GM19324 (cell line): ENCODE measurements around the gene GRK5.

Experiments used
- ATAC-seq: cut with Tn5 transposase; IDR thresholded peaks from one replicate; pipeline ENCODE4 v1.9.1; 2021; ENCODE audit warnings: mild to moderate bottlenecking, moderate library complexity; ENCODE audit not compliant: unreplicated experiment, low FRiP score

Gene GRK5

DNA sequence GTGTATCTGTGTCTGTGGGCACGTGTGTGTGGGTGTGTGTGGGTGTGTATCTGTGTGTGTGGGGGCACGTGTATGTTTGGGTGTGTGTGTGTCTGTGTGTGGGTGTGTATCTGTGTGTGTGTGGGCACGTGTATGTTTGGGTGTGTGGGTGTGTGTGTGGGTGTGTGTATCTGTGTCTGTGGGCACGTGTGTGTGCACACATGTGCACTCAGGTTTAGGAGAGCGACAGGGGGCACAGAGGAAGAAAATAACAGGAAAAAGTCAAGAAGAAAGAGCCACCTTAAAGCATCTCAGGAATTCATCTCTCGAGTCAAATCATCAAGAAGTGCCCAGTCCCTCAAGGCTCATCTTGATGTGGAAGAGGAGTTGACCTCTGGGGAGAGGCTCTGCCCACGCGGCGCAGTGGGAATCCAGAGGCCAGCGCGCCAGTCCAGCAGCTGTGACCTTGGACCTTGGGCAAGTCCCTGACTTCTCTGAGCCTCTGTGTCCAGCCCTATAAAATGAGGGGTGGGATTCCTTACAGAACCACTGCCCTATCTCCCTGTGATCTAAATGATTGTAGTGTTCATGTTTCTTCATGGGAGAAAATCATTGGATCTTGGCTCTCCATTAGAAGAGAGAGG is 187.4 kb downstream of the GRK5 start:
- ATAC-seq = no peak

DNA sequence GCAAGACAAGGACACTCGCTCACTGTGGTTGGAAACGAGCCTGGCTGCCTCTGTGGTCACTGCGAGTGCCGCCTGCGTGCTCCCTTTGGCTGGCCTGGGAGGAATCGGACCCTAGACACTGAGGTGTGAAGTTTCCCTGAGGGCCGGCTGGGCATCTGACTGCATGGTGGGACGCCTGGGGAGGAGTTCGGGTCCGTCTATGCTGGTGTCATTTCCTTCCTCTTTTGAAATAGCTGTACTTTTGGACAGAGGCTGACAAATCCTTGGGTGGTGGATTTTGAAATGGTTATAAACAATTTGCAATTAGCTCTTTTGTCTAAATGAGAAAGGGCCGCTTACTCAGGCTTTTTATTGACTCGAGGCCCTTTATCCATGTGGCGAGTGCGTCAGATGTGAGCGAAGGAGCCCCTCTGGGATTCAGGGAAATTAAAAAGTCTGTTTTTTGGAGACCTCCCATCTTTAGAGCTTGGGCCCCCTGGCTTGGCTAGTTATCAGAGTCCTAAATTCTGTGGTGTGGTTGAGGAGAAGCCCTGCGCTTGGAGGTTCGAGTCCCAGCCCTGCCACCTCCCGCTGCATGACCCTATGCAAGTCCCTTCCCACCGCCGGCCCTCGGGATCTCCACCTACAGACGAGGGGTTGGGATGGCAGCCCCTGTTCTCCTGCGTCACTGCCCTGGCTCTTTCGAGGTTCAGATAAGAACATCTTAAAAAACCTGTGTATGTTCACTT is 188.1 kb downstream of the GRK5 start:
- no peak for ATAC-seq

DNA sequence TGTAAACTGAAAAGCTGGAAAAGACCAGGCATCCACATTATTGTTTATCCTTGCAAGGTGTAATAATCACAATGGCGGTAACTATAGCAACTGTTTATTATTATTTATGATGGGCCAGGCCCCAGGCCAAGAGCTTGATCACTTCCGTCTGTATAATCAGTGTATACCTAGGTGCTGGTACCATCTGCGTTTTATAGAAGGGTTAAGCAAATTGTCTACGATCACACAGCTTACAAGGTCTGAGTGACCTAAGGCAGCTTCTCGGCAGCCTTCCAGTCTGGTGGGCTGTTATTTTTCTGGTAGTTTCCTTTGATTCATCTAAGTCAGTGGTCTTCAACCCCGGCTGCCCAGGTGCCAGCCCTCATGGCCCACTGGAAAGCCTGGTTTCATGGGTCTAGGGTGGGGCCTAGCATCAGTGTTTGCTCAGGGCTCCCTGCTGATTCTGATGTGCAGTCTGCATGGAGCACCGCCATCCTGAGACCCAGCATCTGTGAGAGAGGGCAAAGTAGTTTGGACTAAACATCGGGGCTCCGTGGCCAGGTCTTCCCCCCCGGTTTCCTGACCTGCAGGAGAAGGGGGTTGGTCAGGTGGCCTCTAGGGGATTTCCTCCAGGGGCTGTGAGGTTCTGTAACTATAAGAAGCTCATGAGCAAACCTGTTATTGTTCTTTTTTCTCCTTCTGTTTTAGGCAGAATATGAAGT is 188.8 kb downstream of the GRK5 start:
- ATAC-seq = no peak

DNA sequence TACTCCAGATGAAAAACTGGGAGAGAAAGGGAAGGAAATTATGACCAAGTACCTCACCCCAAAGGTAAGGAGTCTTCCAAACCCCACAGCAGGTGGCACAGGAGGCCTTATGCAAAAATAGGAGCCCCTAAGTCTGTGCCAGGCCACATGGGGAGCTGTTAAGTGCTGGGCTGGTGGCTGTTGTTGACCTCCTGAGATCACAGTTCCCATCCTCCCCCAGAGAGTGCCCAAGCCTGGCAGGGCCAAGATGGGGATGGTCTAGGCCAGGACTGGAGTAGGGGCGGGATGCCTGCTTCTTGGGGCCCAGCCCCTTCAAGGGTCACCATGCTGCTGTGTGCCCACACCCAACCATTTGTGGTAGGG is 189.3 kb downstream of the GRK5 start:
- no peak for ATAC-seq

DNA sequence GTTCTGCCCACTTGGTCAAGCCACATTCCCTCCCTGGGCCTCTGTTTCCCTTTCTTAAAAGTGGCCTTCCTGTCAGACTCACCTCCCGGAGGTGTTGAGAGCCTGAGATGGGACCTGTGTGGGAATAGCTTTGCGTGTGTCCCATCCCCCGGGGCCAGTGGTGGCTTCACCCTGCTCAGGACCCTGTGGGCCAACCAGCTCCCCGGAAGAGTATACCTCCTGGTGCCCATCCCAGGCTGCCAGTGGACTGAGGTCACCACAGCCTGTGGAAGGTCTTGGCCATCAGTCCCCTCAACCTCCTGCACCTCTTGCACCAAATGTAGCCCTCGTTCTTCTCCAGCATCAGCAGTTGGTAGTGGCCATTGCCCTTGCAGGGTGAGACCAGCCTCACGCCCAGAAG is 190.0 kb downstream of the GRK5 start:
- ATAC-seq = no peak

DNA sequence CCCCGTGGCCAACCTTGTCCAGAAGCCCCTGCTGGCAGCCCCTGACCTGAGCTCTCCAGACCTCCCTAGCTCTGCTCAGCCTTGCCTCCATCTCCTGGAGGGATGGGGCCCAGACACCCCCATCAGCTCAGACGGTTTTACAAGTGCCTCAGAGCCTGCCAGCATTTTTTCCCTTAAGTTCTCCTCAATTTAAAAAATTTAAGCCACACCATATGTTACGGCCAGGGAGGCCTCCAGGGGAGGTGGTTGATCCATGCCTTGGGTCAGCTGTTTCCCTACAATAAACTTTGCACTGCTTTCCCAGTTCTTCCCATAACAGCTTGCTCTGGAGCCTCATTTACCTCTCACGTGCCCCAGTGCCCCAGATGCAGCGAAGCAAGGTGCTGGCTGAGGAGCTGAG is 191.6 kb downstream of the GRK5 start:
- no peak for ATAC-seq

DNA sequence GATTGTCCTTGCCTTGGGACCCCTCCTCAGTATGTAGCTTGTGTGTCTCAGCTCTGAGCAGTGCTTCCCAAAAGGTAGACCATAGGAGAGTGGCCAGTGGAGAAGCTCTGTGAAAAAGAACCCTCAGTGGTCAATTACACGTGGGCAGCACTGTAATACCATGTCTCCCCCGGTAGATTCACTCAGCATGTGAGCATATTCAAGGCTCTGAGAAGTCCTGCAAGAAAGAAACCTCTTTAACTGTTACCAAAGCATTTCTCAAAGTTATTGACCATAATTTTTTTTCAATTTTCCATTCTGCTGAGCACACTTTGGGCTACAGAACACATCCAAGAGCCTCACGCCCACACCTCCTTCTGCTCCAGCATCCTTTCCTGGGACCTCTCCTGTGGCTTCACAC is 192.1 kb downstream of the GRK5 start:
- no peak for ATAC-seq

DNA sequence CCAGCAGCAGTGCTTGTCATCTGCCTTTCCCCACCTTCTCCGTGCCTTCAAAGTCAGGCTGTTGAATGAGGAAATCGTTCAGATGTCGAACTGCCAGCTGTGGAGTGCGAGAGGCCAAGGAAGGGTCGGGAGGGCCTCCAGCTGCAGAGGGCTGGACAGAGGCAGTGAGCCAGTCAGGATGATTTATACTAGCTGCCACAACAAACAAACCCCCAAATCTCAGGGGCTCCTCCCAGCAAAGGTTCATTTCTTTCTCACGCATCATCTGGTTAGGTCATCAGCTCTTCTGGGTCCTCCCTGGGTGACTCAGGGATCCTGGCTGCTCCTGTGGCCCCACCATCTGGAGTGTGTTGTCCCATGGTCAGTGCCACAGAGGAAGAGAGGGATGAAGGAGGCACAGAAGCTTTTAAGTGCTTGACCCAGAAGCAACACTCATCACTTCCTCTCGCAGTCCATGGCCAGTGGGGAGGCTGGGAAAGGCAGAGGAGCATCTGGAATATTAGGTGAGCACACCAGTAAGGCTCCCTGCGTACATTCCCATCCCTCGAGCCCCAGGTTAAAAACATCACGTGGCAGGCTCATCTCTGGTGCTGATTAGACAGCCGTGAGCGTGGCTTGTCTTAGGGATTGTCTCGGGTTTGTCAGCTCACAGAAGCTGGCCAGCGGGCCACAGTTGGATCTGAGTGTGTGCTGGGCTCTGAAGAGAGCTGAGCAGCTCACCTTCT is 194.5 kb downstream of the GRK5 start:
- ATAC-seq = no peak

DNA sequence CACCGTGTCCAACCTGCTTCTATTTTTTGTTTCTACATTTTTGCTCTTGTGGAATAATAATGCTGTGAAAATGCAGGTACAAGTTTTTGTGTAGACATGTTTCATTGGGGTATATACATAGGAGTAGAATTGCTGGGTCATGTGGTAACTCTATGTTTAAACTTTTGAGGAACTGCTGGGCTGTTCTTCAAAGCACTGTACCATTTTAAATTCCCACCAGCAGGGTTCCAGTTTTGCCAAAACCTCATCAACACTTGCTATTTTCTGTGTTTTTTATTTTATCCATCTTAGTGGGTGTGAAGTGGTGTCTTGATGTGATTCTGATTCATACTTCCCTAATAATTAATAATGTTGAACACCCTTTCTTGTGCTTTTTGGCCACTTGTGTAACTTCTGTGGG is 196.6 kb downstream of the GRK5 start:
- no peak for ATAC-seq

DNA sequence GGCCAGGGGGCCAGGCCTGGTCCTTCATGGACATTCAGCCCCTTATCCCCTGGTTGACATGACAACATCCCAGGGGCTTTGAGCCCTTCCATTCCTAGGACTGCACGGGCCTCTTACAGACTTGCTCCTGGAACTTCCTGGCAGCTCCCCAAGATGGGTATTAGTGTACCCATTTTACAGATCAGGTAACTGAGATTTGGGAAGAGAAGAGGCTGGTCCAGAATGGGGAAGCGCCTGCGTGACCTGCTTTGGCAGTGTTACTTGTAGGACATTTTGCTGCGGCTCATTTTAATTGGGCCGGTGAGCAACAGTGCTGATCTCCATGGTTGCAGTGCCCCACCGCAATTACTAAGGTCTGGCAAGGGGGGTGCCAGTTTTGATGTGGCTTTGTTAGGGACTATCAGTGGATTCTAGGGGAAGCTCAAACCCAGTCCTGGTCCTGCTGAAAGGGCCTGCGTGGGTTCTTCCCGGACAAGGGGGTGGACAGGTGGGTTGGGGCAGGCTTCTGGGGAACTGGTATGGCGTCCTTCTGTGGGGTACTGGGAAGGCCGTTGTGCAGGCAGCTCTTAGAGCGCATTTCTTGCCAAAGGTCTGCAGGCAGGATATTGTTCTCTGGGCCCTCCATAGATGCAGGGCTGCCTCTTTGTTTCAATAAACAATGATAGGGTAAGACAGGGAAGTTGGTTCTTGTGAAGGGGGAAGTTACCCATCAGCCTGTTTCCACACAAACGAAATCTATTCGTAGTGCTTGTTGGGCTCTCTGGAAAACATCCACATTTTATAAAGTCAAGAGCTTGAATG is 197.5 kb downstream of the GRK5 start:
- ATAC-seq = no peak

DNA sequence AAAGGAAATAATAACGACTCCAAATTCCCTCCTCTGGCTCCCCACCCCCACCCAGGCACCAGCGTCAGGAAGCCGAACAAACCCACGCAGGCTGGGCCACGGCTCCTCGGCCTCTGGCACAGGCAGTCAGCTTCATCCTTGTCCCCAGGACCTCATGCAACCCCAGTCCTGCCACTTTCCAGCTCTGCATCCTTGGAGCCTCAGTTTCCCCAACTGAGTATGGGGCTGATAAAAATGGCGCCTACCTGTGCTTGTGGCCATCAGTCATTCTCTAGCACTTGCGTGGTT is 198.1 kb downstream of the GRK5 start:
- no peak for ATAC-seq

DNA sequence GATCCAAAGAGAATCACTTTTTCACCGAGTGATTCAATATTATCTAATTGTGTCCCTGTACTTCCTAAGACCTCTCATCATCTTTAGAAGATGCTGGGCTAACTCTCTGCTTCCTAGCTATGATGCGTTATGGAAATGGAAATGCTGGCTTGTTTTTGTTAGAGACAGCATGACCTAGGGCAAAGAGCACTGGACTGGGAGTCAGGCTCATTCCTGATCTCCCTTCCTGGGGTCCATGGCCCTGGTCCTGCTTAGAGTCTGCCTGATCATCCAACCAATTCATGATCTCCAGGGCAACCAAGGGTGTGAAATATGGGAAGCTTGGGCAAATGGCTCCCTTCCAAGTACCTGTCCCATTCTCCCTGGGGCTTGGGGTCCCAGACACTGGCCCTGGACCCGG is 198.8 kb downstream of the GRK5 start:
- ATAC-seq = no peak

DNA sequence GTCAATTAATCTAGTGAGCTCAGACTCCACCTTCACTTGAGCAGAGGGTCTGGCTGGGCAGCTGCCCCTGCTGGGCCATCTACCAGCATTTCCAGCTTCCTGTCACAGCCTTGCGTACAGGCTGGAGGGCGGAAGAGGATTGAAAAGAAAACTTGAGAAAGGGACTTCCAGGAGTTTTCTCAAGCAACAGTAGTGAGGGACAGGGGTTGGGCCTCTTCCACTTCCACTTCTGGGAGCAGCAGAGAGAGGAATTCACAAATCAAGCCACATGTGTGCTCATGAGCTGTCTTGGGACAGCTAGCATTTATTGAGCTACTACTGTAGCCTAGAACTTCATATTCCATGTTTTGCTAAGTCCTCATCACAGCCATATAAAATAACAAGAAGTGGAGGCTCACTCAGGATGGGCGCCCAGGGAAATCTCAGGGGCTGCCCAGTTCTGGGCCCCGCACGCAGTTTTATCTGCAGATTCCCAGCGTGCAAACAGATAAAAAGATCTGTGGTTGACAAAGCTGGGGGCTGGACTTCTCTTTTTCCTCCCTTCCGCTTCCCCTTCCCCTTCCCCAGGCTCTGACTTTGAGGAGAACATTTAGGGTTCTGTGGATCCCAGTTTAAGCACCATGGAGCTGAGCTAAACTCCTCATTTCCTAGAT is 199.4 kb downstream of the GRK5 start:
- no peak for ATAC-seq

DNA sequence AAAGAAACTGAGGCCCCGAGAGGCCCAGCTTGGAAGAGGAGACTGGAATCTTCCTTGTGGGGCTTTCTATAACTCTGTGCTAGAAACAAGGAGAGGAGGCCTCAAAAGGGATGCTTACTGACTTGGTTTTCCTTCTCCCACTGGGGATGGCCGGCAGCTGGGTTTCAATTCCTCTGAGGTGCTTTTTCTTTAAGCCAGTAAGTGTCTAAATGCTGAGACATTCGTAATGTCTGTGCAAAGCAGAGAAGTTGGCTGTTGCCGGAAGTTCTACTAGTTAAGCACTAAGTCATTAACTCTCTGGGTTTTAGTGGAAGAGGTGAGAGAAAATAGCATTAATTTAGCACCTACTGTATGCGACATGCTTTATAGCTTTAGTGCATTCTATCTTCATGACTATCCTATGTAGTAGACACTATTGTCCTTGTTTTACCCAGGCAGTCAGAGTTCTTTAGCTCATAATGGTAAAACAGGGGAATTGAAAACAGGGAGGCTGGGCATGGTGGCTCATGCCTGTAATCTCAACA is 199.9 kb downstream of the GRK5 start:
- no peak for ATAC-seq

DNA sequence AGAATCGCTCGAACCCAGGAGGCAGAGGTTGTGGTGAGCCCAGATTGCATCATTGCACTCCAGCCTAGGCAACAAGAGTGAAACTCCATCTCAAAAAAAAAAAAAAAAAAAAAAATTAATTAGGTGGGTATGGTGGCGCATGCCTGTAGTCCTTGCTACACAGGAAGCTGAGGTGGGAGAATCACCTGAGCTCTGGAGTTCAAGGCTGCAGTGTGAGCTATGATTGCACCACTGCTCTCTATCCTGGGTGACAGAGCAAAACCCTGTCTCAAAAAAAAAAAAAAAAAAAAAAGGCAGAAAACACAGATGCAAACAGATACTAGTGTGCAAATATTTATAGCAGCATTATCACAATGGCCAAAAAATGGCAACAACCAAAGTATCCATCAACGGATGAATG is 200.7 kb downstream of the GRK5 start:
- no peak for ATAC-seq

DNA sequence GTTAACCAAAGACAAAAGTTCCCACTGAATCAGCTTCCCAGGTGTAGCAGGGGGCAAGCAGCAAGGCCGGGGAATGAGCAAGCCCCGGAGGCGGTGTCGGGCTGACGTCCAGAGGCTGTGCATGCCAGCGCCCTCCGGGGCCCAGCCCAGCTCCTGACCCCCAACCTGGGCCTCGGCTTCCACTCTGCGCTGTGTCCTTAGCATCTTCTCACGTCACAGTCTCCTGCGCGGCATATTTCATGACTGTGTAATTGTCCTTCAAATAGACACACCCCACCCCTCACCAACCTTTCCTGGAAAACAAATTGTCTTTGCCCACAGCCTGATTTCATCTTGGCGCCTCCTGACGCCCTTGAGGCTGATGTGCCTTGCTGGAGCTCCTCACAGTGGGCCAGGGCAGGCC is 201.6 kb downstream of the GRK5 start:
- ATAC-seq = no peak

DNA sequence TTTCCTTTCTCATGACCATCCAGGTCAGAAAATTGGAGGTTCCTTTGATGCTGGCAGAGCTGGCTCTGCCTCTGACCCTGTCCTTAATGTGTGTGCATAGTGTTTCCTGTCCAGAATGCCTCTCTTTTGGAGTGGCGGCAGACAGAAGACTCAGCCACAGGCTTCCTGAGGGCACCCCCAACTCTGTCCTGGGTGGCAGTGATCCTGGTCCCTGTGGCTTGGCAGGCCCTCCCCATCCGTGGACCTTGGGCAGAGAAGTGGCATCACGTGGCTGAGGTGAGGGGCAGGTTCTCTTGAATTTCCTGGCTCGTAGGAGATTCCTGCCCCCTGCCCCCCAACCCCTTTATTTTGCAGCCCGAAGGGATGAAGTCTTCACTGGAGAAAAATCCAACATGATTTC is 202.0 kb downstream of the GRK5 start:
- ATAC-seq = no peak

DNA sequence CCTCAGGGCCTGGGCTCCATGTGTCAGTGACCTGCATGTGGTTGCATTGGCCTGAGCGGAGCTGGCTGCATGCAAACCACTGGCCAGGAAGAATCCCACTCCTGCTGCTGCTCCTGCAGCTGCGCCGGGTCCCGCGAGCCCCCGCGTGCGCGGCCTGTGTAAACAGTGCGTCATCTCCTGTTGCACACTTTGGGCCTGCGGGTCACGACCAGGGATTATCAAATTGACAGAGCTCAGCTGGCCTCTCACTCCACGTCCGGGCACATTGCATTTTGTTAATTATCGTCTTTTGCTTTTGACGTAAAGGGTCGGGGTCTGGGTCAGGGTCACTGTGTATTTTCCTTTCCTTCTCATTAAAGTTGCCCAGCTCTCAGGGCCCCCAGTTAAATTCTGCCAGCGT is 202.5 kb downstream of the GRK5 start:
- no peak for ATAC-seq

DNA sequence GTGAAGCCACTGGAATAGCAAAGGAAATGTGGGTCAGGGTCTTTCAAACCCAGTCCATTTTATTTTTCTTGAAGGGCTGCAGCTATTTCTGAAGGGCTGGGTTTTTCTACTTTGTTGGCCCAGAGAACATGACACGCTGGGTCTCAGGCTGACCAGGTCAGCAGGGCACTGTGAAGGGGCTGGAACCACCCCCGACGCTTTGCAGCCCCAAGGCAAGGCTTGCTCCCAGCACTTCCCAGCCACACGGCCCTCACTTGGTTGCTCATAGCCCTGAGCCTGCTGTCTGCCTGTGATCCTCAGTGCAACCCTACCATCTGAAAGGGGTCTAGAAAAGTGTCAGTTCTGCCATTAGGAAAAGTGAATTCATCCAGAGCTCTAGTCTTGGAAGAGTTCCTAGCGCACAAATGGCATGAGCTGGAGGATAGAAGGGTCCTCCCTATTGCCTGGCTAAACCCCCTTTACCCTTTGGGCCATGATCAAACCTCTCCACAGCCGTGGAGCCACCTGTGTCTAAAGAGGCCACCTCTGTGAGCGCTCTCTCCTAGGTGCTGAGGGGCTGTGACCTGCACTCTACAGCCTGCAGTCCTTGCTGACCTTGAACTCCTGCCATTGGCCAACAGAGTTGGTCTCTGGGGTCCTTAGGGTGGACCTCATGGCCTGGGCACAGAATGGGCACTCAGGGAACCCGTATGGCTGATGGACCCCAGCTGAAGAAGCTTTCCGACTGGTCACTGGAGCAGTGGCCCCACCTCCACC is 203.2 kb downstream of the GRK5 start:
- ATAC-seq = no peak
